Prostate gland (tissue), 2 donors: ENCODE results near the gene PRAME. TPM values are rescaled to one million over a fixed set of nuclear protein-coding genes. Genes with fewer than 3 reads are reported as not detected.

Experiments
- DNase-seq: peaks from one replicate; pipeline ENCODE4 v3.0.0-alpha.2; 2019; ENCODE audit warnings: low spot score
- H3K27ac ChIP-seq, 2 donors: fragments of 200-600 bp; sonication (generic); 2 replicates each; pipeline ENCODE4 v1.5.1; 2017 to 2019
- H3K27me3 ChIP-seq: fragments of 200-600 bp; sonication (generic); replicated peaks from 2 replicates; pipeline ENCODE4 v1.5.1; 2019; ENCODE audit not compliant: insufficient read depth
- H3K36me3 ChIP-seq, 2 donors: fragments of 200-600 bp; sonication (generic); 1 replicate in 1 of 2; 2 replicates in 1 of 2; pipeline versions ENCODE4 v1.5.1 to v1.8.1; 2017 to 2019
- H3K4me1 ChIP-seq: fragments of 200-600 bp; sonication (generic); replicated peaks from 2 replicates; pipeline ENCODE4 v1.5.1; 2019
- H3K4me3 ChIP-seq, 2 donors: fragments of 200-600 bp; sonication (generic); 2 replicates each; pipeline ENCODE4 v1.5.1; 2017 to 2019
- H3K9me3 ChIP-seq: fragments of 200-600 bp; sonication (generic); 2 replicates; pipeline ENCODE4 v1.5.1; 2017
- CTCF ChIP-seq, 4 experiments: fragments of 200-600 bp in 2 of 4; fragments of 450-650 bp in 2 of 4; sonication (generic) in 2 of 4; IDR thresholded peaks; 1 replicate in 3 of 4; 2 replicates in 1 of 4; pipeline ENCODE4 v1.5.1; 2016 to 2019; ENCODE audit warnings: antibody characterized with exemption in 4 of 4, mild to moderate bottlenecking in 2 of 4, moderate library complexity in 2 of 4
- POLR2A ChIP-seq: fragments of 450-650 bp; IDR thresholded peaks from one replicate; pipeline ENCODE4 v1.6.1; 2016; ENCODE audit warnings: antibody characterized with exemption, mild to moderate bottlenecking
- POLR2AphosphoS5 ChIP-seq: sonication (generic); formaldehyde crosslinking; IDR thresholded peaks from one replicate; pipeline ENCODE4 v1.6.1; 2017; ENCODE audit warnings: antibody characterized with exemption
- WGBS: methylation state at CpG from one replicate; pipeline ENCODE4 v1.1.5; 2018; 5-methylcytosine and 5-hydroxymethylcytosine counted together
- intact Hi-C: fragments of 100-400 bp; cut with DNase I; formaldehyde crosslinking; loops from one replicate; pipeline ENCODE4 v1.14.2; 2022
- total RNA-seq, 2 donors: library from RNA; depleted of rRNA; stranded (reverse); fragments of >200 nt; gene quantifications; one replicate each; pipeline ENCODE4 v1.1.0, GENCODE V29; 2016

PRAME gene
- total RNA-seq, 2 donors from 2014 or later = 103 TPM; not detected in 1

- WGBS = 90% methylated on average over 7 of the region's 7 CpGs
- Histone ChIP-seq H3K27me3 (peaks cover 2% of the 10 kb centered on the region), H3K27ac (no peak overlapping the region), H3K4me3 (no peak overlapping the region), H3K36me3 (no peaks in the 10 kb centered on the region), H3K4me1 (no peaks in the 10 kb centered on the region), H3K9me3 (no peaks in the 10 kb centered on the region)
- no peak for DNase-seq
- TF ChIP-seq POLR2AphosphoS5 (no peak), POLR2A (no peak), CTCF (IDR thresholded peaks at IDR 0.05) (no peak)
- intact Hi-C loops = no loop called here
Measured at GRCh38 chr22:22531770-22532546, 27.1 kb downstream of the PRAME start.

GRCh38 chr22:22528780-22529179, 30.3 kb downstream of the PRAME start:
- Histone ChIP-seq H3K27ac (no peak overlapping the region), H3K4me1 (no peaks in the 10 kb centered on the region), H3K36me3 (no peaks in the 10 kb centered on the region), H3K27me3 (no peaks in the 10 kb centered on the region), H3K4me3 (no peak overlapping the region), H3K9me3 (no peaks in the 10 kb centered on the region)
- 93% methylated on average over 2 of the region's 2 CpGs for WGBS
- intact Hi-C loops = no loop called here
- no peak for DNase-seq
- TF ChIP-seq POLR2AphosphoS5 (no peak), POLR2A (no peak), CTCF (IDR thresholded peaks at IDR 0.05) (no peak)

- no peak for DNase-seq
- H3K9me3 ChIP-seq = no peaks in the 10 kb centered on the region
- no peaks in the 10 kb centered on the region for H3K27me3 ChIP-seq
- WGBS = 81% methylated on average over 5 of the region's 5 CpGs
- TF ChIP-seq CTCF (IDR thresholded peaks at IDR 0.05) (no peak), POLR2AphosphoS5 (no peak), POLR2A (no peak)
- no peak overlapping the region for H3K27ac ChIP-seq
- H3K36me3 ChIP-seq = no peaks in the 10 kb centered on the region
- H3K4me1 ChIP-seq = no peaks in the 10 kb centered on the region
- intact Hi-C loops = no loop called here
- no peak overlapping the region for H3K4me3 ChIP-seq
Measured at GRCh38 chr22:22527312-22527711, 31.8 kb downstream of the PRAME start.

GRCh38 chr22:22526125-22526912, 32.7 kb downstream of the PRAME start:
- no peaks in the 10 kb centered on the region for H3K4me1 ChIP-seq
- no peak overlapping the region for H3K4me3 ChIP-seq
- no peak for DNase-seq
- intact Hi-C loops = no loop called here
- H3K9me3 ChIP-seq = no peaks in the 10 kb centered on the region
- H3K36me3 ChIP-seq = no peaks in the 10 kb centered on the region
- no peaks in the 10 kb centered on the region for H3K27me3 ChIP-seq
- H3K27ac ChIP-seq = no peak overlapping the region
- TF ChIP-seq POLR2AphosphoS5 = no peak
- TF ChIP-seq POLR2A = no peak
- no peak for TF ChIP-seq CTCF (IDR thresholded peaks at IDR 0.05)
- 82% methylated on average over 4 of the region's 4 CpGs for WGBS
